ENCODE results near the gene OR10H2.
"Not testable (repeated sequence)": the region's sequence is repeated elsewhere in the genome, so short reads cannot be mapped to it uniquely, and the experiment has no call there.

OR10H2 gene, protein sequence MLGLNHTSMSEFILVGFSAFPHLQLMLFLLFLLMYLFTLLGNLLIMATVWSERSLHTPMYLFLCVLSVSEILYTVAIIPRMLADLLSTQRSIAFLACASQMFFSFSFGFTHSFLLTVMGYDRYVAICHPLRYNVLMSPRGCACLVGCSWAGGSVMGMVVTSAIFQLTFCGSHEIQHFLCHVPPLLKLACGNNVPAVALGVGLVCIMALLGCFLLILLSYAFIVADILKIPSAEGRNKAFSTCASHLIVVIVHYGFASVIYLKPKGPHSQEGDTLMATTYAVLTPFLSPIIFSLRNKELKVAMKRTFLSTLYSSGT

DNA sequence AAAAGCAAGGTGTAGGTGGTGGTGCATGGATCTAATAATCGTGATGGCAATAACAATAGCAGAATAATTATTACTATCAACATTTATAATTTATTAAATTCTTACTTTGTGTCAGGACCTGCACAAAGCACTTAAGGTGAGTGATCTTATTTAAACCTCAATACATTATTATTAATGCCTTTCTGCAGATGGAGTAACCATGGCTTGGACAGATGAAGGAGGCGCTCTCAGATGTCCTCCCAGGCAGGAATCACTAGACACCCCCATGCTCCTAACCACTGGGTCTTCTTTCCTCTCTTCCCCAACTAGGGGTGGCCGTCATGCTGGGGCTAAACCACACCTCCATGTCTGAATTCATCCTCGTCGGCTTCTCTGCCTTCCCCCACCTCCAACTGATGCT, at the start of gene OR10H2:
OR10H2 (plus strand) TSS at position 301 of the 400 bp plus-strand sequence; CDS start at position 321, 20 bp downstream.
- DNase-seq, result no peak

DNA sequence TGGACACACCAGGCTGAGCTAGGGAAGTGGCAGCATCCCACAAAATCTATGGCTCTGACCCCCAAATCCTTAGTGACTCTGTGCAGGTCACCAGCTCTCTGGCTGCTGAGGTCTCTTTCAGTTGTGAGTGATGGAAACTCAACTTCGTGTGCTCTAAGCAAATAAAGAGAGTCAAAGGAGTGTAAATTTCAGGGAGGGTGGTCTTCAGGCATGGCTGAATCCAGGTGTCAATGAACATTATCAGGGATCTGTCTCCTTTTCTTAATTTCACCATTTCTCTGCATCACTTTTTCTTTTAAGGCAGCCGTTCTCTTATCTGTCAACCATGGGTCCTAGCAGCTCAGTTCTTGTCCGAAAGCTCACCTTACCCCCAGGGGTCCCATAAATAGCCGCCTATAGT, 48.7 kb upstream of the OR10H2 start:
- no peak for DNase-seq

DNA sequence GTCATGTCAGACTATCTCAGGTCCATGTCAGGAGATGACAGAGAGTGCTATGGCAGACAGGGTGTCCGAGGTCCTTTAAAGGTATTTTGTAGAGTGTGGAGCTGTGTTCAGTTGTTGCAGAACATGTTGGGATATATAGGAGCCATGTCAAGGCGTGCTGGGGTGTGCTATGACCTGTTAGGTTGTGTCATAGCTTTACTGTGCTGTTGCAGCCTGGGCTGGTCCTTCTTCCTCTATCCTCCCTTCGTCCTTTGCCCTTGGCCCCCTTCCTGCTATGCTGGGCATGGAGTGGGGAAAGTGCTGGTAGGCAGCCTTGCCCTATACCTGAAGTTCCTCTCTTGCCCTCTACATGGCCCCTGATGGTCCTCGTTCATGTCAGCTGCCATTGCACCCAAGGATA, 48.0 kb upstream of the OR10H2 start:
- DNase-seq, result not testable (repeated sequence)

DNA sequence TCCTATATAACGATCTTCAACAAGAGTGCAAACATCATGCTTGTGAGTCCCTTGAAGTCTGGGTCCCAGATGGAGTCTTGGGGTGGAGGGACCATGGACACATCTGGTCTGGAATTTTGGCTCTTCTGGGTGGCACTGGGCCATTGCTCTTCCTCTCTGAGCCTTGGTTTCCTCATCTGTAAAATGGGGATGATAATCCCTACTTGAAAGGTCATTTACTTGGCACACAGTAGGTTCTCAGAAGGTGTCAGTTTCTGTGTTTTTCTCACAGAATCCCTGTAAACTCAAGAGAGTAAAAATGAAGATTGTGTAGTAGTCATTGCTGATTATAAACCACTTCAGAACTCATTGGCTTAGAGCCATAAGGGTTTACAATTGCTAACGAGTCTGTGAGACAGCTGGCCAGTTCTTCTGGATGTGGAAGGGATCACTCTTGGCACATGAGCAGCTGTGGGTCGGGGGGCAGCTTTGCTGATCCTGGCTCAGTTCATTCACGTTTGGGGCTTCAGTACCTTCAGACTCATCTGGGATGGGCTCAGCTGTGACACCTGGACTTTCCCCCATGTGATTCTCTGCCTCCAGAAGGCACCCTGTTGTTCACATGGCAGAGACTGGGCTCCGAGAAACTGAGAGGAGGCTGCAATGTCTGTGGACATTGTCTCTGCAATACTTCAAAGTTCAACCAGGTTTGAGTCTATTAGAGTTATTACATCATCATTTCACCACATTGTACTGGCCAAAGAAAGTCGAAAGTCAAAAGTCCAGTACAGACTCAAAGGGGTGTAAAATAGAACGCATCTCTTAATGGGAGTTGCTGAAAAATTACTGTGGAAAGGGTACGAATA, 47.1 kb upstream of the OR10H2 start:
- DNase-seq, result no peak

DNA sequence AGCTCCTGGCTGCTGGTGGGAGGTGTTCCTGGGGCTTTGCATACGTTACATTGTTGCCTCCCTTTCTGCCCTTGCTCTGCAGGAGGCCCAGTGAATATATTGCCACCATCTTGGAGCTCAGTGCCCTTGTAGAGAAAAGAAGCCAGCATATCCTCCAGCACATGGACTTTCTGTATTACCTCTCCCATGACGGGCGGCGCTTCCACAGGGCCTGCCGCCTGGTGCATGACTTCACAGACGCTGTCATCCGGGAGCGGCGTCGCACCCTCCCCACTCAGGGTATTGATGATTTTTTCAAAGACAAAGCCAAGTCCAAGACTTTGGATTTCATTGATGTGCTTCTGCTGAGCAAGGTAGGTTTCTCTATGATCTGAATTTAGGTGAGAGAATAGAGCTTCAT, 44.4 kb upstream of the OR10H2 start:
- DNase-seq, result no peak

DNA sequence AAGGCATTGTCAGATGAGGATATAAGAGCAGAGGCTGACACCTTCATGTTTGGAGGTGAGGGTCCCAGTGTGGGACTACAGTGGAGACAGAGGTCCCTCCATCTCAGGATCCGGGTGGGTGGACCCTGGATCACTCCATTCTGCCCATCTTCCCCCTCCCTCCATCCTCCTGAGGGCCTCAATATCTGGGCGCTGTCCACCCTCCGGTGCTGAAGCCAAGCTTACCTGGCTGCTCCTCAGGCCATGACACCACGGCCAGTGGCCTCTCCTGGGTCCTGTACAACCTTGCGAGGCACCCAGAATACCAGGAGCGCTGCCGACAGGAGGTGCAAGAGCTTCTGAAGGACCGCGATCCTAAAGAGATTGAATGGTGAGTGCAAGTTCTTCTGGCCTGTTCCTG, 43.0 kb upstream of the OR10H2 start:
- no peak for DNase-seq

DNA sequence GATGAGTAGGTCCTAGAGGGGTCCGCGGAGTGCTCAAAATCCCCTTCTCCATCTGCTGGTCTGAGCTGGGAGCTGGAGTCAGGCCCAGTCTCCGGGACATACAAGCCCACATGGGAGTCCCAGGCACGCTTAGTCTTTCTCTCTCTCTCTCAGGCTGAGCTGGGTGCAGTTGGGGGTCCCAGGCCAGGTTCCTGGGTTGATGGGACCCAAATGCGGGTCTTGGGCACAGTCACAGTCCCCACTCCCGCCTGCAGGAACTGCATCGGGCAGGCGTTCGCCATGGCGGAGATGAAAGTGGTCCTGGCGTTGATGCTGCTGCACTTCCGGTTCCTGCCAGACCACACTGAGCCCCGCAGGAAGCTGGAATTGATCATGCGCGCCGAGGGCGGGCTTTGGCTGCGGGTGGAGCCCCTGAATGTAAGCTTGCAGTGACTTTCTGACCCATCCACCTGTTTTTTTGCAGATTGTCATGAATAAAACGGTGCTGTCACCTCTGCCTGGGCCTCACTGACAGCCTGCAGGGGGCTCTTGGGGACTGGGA, 31.1 kb upstream of the OR10H2 start:
- DNase-seq, result no peak

DNA sequence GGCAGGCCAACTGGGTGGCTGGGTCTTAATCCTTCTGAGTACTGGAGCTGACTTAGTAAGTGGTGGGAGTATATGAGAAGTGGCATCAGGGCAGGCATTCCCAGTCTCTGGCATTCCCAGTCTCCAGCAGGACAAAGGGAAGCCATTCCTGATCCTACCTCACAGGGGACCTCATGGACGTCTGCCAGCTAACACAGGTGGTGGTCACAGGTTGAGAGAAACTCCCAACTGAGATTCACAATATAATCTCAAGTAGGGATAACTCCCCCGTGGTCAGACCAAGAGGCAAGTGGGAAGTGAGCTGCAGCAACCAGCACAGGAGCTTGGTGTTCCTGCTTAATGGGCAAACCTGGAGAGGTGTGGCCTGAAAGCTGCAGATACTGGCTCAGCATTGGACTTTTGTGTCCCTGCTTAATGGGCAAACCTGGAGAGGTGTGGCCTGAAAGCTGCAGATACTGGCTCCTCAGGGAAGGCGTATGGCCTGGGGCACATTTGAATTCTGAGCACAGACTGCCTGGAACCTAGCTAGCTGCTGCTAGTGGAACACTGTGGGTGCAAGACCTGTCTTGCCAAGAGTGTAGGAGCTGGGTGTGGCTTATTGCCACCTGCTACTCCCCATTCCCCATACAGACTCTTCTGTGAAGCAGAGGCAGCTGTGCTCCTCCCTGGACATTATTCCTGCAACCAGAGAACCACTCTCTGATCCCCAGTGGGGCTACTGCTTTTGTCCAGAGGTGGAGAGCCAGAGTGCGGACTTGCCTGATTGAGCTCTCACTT, 25.9 kb upstream of the OR10H2 start:
- DNase-seq, result no peak

DNA sequence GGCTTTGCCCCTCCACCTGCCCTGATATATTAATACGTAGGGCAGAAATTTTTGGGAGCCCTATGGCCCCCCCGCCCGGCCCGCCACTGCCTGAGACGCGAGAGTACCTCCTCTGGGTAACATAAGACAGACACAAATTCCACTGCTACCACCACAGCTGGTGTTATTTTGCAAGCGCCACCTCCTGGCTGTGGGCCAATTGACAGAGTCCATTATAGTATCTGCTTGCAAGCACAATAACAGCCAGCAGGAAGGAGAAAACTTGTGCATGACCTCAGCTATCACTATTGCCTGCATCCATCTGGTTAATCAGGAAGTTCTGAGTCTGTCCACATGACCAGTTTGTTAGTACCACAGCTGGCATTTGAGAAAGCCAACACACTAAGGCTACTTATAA, 25.3 kb upstream of the OR10H2 start:
- DNase-seq, result peak; percentile 58

DNA sequence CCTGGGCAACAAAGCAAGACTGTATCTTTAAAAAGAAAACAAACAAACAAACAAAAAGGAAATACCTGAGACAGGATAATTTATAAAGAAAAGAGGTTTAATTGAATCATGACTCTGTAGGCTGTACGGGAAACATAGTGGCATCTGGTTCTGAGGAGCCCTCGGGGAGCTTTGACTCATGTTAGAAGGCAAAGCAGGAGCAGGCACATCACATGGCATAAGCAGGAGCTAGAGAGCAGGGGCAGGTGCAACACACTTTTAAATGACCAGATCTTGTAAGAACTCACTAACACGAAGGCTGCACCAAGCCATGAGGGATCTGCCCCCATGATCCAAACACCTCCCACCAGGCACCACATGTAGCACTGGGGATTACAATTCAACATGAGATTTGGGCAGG, 13.2 kb upstream of the OR10H2 start:
- DNase-seq, result no peak

DNA sequence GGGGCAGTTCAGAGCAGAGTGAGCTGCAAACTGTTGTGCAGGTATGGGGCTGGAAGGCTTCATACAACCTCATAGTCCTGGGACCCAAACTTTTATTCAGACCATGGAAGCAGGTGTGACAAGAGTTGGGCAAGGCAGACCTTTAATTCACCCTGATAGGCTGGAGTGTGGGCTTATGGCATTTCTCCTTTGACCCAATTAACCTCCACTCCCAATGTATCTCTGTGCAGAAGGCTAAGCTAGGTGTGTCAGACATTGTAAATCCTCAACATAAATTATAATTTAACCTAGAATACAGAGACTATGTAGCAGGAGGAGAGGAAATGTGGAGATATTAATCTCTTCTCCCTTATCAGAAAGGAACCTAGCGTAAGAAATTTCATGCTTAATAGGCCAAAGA, 12.2 kb upstream of the OR10H2 start:
- no peak for DNase-seq

DNA sequence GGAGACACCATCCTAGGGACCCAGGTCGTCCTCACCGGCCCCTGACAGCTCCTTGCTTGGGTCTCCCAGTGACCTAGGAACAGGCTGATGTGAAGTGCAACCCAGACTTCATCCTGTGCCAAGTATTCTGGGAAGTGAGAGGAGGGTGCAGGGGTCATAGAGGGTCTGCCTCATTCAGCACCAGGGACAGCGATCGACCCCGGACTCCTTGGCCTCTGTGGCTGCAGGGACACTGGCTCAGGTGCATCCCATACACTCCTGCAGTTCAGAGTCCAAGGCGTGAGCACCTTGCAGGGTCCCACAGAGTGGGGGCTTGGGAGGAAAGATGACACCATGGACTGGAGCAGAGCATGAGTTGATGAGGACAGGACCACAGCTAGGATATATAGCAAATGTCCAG, 10.0 kb upstream of the OR10H2 start:
- no peak for DNase-seq

DNA sequence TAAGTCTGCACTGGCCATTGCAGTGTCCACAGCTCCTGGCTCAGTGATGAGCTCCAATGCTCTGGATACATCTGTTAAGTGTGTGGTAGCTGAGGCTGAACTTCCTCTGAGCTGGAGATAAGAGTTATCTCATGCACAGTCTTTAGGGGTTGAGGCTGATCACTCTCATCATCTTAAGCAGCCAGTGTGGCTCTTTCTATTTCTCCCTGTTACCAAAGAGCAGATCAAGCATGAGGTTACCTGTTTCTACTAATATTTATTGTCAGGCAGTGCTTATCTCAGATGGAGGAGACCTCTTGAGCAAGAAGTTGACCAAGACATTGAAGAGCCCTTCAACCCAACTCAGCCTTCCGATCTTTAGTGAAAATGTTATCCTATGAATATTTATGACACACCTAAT, 6.6 kb upstream of the OR10H2 start:
- no peak for DNase-seq

DNA sequence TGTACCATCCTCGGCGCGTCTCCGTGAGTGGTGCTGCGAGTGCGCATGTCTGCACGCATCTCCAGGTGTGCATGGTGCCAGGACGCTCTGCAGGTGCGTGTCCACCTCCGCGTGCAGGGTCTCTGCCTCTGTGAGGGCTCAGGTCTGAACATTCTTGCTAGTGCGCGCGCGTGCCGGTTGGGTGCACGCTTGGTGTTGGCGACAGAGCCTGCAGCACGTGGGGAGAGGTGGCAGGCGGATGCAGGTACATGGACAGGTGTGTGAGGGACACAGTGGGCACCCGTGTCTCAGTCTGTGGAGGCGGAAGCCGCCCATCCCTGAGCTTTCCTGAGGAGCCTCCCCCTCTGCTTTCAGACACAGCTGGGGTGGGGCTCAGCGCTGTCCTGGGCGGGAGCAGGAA, 4.9 kb upstream of the OR10H2 start:
- DNase-seq, result no peak

DNA sequence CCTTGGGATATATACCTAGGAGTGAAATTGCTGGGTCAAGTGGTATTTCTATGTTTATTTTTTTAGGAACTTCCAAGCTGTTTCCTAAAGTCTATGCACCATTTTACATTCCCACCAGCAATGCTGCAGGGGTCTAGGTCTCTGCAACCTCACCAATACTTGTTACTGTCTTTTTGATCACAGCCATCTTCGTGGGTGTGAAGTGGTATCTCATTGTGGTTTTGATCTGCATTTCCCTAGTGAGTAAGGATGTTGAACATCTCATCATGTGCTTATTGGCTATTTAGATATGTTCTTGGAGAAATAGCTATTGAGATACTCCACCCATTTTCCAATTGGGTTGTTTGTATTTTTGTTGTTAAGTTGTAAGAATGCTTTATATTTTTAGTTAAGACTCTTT, 2.7 kb downstream of the OR10H2 start:
- DNase-seq, result no peak

DNA sequence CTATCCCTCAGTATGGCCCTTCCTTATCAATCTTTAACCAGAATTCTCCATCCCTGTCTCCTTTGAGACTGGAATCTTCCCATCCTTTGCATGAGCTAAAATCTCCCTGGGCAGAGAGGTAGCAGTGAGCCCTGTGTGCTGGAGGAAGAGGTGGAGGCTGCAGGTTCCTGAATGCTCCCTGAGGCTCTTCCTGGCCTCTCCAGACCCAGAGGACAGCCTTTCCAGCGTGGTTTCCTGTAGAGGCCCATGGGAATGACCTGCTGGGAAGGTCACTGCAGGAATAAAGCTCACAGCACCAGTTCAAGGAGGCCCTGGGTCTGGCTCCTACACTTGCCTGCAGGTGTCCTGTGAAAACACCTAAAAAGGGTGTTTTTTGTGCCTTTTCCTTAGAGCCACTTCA, 4.6 kb downstream of the OR10H2 start:
- no peak for DNase-seq

DNA sequence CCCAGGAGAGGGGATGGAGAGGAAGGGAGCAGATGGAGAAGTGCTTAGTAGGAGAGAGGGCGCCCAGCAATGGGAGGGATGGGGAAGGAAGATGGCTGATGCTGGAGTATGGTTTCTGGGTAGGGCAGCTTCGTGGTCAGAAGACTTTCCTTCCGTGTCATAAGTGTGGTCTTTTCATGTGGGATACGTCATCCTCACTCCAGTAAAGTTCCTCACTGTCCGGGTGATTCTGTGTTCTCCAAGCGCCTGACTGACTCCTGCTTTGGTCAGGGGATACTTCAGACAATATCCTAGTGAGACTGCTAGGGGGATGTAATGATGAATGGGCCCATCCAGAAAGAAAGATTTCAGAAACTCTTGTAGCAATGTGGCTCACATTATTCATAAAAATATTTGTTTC, 6.1 kb downstream of the OR10H2 start:
- no peak for DNase-seq

DNA sequence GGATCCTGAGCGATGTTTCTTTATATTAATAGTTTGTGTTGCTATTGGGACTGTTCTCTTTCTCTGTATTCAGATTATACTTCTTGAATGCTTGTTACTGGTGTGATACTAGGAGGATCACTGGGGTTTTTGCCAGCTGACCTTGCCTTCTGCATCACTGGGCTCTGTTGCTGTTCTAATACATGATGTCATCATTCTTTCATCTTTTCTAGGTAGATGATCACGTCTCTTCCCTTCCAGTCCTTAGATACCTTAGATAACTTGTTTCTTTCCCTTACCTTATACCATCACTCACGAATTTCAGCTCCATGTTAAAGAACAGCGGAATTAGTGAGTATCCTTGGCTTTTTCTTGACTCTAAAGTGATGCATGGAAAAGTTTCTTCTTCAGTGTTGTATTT, 9.9 kb downstream of the OR10H2 start, which contains the start of gene OR10H3:
OR10H3 (plus strand) TSS at position 264 of the 400 bp plus-strand sequence. CDS start 3,408 bp downstream, outside the sequence.
- no peak for DNase-seq

DNA sequence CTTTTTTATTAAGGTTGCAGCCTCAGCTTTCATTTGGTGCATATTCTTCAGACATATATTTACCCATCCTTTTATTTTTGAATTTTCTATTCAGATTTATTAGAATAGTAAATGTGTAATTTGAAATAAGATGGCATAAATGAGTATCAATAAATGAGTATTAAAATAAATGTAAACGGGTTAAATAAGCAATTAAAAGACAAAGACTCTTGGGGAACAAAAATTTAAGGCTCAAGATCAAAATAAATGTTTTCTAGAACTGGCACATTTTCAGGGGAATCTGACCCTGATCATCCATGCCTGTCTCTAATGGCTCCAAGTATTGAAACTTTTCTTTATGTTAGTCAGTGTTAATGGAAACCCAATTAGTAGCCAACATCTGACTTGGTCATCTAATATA, 13.0 kb downstream of the OR10H2 start:
- no peak for DNase-seq

DNA sequence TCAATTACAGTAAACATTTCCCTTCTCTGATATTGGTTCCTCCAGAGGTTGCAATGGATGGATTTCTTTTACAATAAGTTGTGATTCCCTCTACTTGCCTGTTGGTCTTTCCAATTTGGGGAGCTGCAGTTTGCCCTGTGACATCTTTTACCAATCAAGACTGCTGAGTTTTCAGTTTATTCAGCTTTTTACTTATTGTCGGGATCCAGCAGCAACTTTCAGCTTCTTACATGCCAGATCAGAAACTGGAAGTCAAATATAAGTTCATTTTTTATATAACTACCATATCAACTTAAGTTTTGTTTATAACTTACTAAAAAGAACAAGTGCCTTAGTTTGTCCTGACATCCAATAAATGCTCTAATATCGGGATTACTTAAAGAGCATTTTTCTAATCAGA, 20.4 kb downstream of the OR10H2 start:
- DNase-seq, result no peak

DNA sequence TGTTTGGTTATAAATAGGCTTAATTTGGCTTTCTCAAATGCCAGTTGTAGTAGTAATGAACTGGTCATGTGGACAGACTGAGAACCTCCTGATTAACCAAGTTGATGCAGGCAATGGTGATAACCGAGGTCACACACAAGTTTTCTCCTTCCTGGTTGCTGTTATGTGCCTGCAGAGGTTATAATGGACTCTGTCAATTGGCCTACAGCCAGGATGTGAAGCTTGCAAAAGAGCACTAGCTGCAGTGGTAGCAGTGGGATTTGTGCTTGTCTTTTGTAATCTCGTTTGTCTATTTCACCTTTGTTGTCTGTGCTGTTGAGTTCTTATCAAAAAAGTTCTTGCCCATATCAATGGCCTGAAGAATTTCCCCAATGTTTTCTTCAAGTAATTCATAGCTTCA, 30.6 kb downstream of the OR10H2 start:
- DNase-seq, result no peak

DNA sequence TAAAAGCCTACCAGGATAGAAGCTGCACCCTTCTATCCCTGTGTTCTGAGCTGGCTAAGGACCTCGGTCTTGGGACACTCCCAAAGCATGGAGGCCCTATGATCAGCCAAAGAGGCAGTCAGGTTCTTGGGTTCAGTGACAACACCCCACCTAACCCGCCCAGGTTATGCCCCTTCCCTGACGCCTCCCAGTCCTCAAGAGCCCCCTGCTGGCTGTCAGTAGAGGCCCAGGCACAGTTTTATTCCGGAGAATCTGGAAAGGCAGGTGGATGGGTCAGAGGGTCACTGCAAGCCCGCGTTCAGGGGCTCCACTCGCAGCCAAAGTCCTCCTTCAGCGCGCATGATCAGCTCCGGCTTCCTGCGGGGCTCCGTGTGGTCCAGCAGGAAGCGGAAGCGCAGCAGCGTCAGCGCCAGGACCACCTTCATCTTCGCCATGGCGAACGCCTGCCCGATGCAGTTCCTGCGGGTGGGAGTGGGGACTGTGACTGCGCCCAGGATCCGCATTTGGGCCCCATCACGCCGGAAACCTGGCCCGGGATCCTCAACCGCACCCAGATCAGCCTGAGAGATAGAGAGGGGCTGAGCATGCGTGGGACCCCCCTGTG, 32.2 kb downstream of the OR10H2 start:
- no peak for DNase-seq

DNA sequence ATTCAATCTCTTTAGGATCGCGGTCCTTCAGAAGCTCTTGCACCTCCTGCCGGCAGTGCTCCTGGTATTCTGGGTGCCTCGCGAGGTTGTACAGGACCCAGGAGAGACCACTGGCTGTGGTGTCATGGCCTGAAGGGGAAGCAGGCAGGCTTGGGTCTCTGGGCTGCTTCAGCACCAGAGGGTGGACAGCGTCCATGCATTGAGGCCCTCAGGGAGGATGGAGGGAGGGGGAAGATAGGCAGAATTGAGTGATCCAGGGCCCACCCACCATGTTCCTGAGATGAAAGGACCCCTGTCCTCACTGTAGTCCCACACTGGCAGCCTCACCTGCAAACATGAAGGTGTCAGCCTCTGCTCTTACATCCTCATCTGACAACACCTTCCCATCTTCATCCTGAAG, 41.8 kb downstream of the OR10H2 start:
- DNase-seq, result no peak
